PFSK-1 (cell line): ENCODE measurements around the gene KIF26B.

Experiments used
- FOXP2 ChIP-seq: optimal IDR thresholded peaks from 2 replicates; pipeline ENCODE3; 2011; ENCODE audit warnings: borderline replicate concordance, control low read depth, inconsistent platforms; ENCODE audit not compliant: insufficient read depth; ENCODE audit errors: extremely low read length, extremely low read depth
- POLR2AphosphoS5 ChIP-seq: IDR thresholded peaks from 2 replicates; pipeline ENCODE4 v1.6.1; 2012; ENCODE audit warnings: low read depth, mild to moderate bottlenecking, control low read depth, low read length, moderate library complexity
- REST ChIP-seq, 2 experiments: IDR thresholded peaks; 2 replicates each; pipeline versions ENCODE4 v1.6.1 to v1.8.0; 2011 to 2012; ENCODE audit warnings: low read depth in 2 of 2, low read length in 2 of 2, control low read depth in 1 of 2, inconsistent platforms in 1 of 2, mild to moderate bottlenecking in 1 of 2, moderate library complexity in 1 of 2; ENCODE audit not compliant: insufficient read depth in 1 of 2
- SIN3A ChIP-seq: IDR thresholded peaks from 2 replicates; pipeline ENCODE4 v1.6.1; 2012; ENCODE audit warnings: mild to moderate bottlenecking, low read length, moderate library complexity, borderline replicate concordance; ENCODE audit not compliant: insufficient read depth
- TAF1 ChIP-seq: IDR thresholded peaks from 2 replicates; pipeline ENCODE4 v1.6.1; 2012; ENCODE audit warnings: low read length, control low read depth, borderline replicate concordance; ENCODE audit not compliant: insufficient read depth

Gene KIF26B

DNA sequence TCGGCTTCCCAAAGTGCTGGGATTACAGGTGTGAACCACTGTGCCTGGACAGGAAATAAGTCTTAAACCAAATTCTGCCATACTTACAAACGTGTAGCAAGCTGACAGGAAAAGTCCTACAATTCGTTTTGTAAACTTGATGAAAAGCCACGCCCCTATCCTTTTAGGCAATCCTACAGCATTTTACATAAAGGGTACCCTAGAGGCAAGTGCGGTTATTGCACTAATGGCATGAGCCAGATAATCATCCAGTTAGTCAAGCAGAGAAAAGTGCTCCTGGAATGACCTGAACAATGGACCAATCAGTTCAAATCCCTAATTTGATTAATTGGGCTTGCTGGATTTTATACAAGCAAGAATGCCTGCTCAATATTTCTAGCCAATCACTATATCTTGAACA is 338.2 kb downstream of the KIF26B start:
- TF ChIP-seq POLR2AphosphoS5 (no peak), TAF1 (no peak), FOXP2 (no peak), REST (IDR thresholded peaks at IDR 0.05; ENCODE audit: insufficient read depth in 1 of 2, low read depth in 2 of 2, low read length in 2 of 2) (no peak), SIN3A (no peak)

- TF ChIP-seq TAF1 (no peak), POLR2AphosphoS5 (no peak), FOXP2 (no peak), REST (IDR thresholded peaks at IDR 0.05; ENCODE audit: insufficient read depth in 1 of 2, low read depth in 2 of 2, low read length in 2 of 2) (no peak), SIN3A (no peak)
Observed at GRCh38 chr1:245495681-245496080, 340.9 kb downstream of the KIF26B start.

GRCh38 chr1:245500546-245500945 is 345.8 kb downstream of the KIF26B start:
- TF ChIP-seq REST (IDR thresholded peaks at IDR 0.05; ENCODE audit: insufficient read depth in 1 of 2, low read depth in 2 of 2, low read length in 2 of 2) = no peak
- TF ChIP-seq POLR2AphosphoS5 = no peak
- no peak for TF ChIP-seq TAF1
- TF ChIP-seq FOXP2 = no peak
- no peak for TF ChIP-seq SIN3A

DNA sequence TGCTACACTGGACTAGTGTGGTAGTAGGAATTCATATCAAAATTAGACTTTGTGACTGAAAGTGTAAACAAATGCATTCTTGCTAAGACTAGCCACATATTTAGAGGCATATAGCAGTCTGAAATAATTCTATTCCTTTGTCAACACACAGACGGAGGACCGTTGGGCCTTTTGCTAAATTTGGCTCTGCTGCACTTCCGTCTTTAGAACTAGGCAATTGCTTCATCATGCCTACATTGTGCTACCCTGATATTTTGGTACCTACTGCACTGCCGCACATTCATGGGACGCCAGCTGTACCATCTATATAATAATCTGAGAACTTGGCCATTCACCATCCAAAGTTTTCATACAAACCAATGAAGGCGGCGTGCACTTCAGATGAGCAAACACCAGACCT is 346.8 kb downstream of the KIF26B start:
- TF ChIP-seq POLR2AphosphoS5 = no peak
- no peak for TF ChIP-seq TAF1
- TF ChIP-seq FOXP2 = no peak
- TF ChIP-seq REST (IDR thresholded peaks at IDR 0.05; ENCODE audit: insufficient read depth in 1 of 2, low read depth in 2 of 2, low read length in 2 of 2) = no peak
- TF ChIP-seq SIN3A = no peak

- TF ChIP-seq SIN3A = no peak
Observed at GRCh38 chr1:245503548-245503947, 348.8 kb downstream of the KIF26B start.
